ENCODE measurements around the gene MVB12B.
"Not testable (repeated sequence)": the region's sequence is repeated elsewhere in the genome, so short reads cannot be mapped to it uniquely, and the experiment has no call there.

The MVB12B gene, protein sequence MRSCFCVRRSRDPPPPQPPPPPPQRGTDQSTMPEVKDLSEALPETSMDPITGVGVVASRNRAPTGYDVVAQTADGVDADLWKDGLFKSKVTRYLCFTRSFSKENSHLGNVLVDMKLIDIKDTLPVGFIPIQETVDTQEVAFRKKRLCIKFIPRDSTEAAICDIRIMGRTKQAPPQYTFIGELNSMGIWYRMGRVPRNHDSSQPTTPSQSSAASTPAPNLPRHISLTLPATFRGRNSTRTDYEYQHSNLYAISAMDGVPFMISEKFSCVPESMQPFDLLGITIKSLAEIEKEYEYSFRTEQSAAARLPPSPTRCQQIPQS

DNA sequence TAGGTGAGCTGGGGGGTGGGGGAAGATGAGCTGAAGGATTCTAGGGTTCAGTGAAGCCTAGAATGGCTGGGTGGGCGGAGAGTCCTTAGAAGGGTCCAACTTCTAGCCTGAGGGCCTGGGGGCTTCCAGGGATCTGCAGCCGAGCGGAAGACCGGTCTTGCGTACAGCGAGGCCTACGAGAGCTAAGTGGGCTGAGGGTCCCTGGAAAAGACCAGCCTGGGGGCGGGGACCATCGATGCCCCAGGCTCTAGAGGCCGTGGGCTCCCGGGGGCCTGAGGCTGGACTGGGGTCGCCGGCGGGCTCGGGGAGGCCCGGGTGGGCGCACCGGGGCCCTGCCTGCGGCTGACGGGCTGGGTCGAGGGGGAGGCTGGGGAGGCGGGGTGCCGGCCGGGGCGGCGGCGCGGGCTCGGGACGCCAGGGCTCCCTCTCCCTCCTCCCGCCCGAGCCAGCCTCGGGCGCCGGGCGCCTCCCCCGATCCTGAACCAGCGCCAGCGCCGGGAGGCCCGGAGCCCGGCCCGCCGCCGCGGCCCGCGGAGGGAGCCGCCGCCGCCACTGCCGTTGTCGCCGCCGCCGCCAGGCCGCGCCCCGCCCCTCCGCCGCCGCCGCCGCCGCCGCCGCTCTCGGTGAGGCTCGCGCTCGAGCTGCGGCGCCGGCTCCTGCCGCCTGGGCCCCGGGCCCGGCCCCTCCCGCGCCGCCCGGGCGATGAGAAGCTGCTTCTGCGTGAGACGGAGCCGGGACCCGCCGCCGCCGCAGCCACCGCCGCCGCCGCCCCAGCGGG, at the start of gene MVB12B:
MVB12B (plus strand) TSS at position 602 of the 778 bp plus-strand sequence; CDS start at position 703, 101 bp downstream.
- DNase-seq: no peak

DNA sequence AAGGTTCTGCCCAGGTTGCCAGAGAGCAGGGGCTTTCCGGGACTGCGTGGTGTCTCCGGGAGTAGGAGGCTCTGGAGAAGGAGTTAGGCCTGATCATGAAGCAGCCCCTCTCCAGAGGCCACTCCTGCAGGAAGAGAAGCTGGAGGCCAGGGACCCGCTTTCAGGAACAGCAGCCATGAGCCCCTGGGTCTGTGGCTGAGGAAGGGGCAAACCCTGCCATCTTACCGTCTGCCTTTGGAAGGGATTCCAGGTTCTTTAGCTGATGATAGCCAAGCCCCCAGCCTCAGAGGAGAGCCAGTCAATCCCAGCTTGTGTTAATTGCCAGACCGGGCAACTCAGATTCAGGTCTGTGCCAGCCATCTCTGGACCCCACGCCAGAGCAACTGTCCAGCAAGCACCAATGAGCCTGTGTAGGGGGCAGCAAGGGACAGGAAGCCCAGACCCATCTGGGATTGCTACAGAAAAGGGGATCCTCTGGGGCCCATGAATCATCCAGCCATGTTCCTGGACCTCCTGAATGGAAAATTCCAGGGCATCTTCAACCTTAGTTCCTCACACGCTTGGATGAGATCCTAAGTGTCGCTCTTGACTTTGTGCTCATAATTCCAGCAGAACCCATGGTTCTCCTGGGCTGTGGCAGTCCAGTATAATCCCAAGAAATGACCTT, 42.7 kb upstream of the MVB12B start:
- no peak for DNase-seq

DNA sequence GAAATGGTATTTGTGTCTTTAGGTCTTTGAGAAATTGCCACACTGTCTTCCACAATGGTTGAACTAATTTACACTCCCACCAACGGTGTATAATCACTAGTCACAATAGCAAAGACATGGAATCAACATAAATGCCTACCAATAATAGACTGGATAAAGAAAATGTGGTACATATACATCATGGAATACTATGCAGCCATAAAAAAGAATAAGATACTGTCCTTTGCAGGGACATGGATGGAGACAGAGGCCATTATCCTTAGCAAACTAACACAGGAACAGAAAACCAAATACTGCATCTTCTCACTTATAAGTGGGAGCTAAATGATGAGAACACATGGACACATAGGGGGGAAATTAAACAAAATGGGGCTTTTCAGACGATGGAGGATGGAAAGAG, 41.0 kb upstream of the MVB12B start:
- DNase-seq: not testable (repeated sequence)

DNA sequence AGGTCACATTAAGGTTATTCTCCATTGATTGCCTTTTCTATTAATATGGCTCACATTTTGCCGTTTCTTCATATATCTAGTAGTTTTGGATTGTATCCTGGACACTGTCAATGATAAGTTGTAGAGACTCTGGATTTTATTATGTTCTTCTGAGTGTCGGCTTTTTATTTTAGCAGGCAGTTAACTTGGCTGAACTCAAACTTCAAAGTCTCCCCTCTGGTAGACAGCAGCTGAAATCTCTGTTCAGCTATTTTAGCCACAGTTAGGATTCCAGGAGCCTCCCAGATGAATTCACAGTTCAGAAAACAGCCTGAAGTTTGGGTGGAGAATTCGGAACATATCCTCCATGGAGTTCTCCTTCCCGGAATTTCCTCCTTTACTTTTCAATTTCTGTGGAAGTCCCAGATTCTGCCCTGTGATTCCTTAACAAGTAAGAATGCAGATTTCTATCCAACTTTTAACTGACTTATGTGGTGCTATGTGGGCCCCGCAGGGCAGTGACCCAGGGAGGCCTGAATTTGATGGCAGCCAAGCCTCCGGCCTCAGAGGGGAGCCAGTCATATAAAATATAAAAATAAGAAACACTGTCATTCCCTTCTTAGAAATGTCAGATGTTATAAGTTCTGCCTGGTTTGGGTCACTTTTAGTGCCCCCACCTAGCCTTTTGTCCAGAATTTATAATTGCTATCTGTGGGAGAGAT, 39.3 kb upstream of the MVB12B start:
- DNase-seq: no peak

DNA sequence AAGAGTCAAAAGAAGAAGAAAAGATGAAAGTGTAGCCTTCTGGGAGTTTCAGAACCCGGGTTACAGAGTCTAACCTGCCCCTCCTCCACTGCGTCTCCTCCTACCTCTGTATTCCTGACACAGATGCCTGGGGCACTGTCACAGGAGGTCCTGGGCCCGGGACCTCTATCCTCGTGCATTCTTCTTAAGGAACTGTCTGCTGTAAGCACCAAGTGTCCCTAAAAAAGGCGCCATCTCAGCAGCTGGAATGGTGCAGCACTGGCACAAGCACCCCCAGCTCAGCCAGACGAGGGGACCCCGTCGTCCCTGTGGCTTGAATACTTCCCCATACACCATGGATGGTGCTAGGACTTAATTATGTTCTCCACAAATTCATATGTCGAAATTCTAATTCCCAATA, 35.8 kb upstream of the MVB12B start:
- DNase-seq: no peak

DNA sequence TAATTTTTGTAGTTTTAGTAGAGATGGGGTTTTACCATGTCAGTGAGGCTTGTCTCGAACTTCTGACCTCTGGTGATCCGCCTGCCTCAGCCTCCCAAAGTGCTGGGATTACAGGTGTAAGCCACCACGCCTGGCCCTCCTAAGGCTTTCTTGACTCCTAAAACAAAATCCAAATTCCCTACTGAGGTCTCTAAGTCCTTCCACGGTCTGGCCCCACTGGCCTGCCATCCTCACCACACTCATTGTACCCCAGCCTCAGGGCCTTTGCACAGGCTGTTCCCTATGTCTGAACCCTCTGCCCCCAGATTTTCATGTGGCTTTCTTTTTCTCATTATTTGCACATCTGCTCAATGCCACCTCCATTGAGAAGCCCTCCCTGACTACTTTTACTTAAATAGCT, 34.7 kb upstream of the MVB12B start:
- no peak for DNase-seq

DNA sequence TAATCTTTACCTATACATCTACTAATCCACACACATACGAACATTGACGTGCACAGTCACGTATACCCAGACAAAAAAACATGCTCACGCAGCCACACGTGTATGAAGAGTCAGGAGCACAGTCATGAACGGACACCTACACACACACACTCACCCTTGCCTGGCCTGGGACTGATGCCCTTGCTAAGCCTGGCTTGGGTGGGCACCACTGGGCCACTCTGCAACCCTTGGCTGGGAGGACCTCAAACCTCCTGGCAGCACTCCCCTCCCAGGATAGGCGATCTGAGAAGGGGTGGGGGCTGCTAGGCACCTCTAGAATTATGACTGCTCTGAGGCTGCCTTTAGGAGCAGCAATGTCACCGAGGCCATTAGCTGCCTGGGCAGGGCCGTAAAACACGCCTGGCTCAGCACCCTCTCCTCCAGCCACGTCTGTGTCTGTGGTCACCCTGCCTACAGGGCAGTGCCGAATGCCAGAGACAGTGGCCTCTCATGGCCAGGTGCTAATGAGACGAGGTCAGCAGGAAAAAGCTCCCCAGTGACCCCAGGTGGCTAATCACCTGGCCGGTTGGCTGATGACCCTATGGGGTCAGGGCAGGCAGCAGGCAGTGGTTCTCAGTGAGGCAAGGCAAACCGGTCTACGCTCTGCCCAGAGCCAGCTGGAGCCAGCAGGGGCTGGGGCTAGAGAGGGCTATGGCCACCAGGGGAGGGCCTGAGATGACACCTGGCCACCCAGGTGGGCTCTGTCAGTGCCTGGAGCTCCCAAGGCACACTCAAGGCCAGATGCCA, 33.7 kb upstream of the MVB12B start:
- DNase-seq: no peak

DNA sequence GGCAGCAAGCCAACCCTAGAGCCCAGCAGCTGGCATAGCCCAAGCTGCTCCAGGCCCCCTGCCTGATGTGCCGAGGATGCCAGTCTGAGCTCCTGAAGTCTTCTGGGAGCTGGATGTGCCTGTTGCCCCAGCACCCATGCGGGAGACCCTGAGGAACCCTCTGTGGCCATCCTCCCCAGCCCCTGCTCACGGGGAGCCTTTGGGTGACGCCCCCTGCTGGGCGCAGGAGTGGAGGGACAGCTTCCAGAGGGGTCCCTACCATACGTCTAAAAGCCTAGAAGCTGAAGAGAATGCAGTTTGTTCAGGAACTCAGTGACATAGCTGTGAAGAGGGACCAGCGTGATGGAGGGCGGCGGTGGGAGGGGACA, 33.1 kb upstream of the MVB12B start:
- no peak for DNase-seq

DNA sequence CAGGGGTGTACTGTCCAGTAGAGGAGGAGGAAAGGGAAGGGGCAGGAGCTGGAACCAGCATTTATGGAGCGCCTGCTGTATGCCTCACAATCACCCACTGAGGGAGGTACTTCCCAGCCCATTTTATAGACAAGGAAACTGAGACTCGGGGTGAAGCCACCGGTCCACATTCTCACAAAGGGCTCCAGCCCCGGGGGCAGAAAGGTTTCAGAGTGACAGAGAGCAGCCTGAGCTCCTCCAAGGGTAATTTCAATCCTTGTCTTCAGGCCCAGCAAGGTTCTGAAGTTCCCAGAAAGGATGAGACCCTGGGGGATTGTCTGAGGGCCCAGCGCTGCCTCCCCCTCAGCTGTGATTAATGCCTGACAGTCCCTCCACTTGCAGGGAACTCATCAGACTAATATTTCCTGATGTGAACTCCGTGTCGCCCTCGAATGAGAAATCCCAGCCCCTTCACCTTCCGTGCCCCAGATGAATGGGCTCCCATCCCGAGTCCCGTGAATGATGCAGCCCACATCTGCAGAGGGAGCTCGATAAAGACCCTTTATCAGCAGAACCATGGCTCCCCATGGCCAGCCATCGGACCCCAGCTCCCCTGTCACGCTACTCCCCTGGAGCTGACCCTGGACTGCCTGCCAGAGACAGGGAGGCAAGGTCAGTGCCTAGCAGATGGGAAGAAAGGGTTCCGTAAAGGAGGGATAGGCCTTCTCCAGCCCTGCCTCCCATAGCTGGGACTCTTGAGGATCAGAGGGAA, 32.1 kb upstream of the MVB12B start:
- DNase-seq: no peak

DNA sequence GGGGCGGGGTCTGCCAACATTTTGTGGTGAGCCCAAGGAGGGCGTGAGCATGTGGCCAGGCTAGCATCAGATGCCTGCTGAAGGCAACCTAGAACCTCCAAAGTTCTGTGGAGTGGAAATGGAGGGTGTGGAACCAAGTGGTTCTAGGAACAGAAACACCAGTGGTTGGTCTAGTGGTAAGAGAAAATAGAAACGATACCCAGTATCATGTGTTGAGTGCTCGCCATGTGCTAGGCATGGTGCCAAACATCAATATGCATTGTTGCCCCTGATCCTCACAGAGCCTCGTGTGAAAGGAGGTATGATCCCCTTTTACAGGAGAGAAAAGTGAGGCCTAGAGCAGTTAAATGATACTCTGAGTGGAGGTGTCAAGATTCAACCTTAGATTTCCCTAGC, 31.5 kb upstream of the MVB12B start:
- no peak for DNase-seq

DNA sequence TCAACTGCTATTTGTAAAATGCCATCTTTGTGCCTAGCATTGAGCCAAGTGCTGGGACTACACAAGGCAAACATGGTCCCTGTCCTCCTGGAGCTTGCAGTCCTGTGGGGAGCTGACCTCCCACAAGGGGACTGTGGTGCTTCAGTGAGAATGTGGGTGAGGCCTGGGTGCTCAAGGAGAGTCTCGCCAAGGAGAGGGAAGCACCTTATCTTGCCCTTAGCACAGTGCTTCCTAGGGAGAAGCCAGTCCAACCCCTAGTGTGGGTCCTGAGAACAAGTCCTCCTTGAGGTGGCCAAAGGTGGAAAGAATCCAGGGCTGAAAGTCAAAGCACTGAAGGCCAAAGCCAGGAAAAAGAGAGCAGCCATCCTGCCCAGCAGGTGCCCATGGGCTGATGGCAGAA, 31.1 kb upstream of the MVB12B start:
- DNase-seq: no peak

DNA sequence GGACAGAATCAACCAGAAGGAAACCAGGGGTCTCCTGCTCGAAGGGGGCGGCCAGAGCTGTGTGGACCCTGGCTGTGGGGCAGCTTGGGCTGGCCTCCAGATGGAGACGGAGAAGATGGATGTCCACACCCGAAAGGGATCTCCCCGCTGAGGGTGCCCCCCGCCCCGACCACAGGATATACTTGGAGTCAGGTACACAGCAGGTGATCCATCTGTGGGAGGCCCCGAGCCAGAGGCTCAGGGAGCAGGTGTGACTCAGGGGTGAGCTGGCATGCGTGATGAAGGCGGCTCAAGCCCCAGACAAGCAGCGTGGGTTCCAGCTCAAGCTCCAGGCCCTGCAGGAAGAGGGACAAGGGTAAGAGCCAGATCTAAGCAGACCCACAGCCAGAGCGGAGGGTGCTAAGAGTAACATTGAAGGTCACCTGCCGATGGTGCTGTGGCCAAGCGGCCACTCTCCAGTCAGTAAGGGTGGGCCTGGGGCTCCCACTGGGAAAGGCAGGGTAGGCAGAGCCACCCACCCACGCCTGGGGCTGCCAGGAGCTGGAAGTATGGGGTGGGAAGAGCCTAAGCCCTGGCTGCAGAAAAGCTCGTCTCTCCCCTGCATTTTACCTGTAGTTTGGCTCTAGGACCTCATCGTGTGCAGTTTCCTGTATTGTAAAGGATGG, 30.6 kb upstream of the MVB12B start:
- DNase-seq: no peak

DNA sequence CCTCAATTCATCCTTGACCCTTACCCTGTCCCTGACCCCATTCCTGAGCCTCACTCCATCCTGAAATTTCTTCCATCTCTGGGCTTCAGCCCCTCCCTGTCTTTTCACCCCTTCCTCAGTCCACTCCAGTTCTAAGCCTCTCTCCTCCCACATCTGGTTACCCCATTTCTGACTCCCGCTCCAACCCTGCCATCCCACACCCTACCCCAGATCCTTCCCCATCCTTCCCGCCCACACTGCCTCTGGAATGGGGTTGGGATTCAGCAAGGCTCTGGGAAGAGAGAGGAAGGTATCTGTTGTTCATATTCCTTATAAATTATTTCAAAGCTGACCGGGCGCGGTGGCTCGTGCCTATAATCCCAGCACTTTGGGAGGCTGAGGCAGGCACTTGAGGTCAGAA, 29.9 kb upstream of the MVB12B start:
- no peak for DNase-seq

DNA sequence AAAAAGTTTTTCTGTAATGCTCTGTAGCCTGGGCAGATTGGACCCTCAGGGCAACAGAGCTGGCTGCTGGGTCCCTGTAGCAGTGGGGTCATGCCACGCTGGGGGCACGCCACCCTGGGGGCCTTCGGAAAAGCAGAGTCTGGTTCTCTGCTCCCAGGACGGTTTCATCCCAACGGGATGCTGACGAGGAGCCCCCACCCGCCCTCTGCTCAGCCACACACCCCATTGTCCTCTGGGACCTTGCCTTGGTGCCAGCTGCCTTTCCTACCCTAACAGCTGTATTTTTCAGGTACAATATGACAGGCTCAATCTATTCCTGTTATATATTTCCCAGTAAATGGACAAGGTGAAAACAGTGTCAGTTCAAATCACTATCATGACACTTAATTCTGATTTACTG, 29.0 kb upstream of the MVB12B start:
- DNase-seq: no peak

DNA sequence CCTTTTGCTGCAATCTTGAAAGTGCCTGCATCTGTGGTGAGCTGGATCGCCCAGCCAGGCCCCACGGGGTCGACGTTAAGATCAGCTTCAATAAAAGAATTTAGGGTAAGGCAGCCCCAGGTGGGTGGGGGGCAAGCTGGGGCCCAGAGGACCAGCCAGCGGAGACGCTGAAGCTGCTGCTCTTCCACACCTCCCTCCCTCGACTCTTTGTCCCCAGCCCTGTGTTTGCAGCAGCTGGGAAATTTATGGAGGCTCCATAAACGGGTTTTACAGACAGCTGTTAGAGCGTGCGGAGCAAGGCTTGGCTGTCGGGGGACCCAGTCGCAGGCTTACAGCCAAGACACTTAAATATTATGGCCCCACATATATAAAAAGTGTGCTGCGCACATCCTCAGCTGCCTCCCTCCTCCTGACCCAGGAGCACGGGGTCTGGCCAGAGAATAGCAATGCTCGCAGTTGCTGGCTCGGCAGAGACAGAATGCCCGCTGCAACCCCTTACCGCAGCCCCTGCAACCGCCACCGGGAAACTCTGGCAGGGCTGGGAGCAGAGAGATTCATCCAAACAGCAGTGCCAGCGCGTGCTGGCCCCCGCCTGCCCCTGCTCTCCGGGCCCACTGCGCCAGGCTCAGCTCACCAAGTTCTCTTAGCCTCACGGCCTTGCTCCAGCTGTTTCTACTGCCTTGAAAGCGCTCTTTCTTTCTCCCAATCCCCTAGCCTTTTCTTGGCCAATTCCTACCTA, 28.4 kb upstream of the MVB12B start:
- DNase-seq: no peak

DNA sequence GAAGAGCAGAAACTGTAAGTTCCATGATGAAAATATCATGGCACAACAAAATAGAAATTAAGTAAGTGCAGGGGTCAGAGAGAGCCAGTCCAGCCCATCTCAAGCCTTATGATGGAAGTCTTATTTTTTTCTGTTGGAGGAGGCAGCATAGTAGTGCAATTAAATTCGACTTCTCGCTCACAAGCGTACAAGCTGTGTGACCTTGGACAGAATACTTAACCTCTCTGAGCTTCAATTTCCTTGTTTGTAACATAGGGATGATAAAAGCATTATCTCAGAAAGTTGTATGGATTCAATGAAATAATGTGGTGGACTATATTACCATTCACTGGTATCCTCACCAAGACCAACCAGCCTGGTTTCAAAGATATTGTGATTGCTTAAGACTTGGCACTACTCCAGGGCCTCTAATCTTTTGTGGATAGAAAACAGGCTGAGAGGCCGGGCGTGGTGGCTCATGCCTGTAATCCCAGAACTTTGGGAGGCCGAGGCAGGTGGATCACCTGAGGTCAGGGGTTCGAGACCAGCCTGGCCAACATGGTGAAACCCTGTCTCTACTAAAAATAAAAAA, 26.8 kb upstream of the MVB12B start:
- no peak for DNase-seq

DNA sequence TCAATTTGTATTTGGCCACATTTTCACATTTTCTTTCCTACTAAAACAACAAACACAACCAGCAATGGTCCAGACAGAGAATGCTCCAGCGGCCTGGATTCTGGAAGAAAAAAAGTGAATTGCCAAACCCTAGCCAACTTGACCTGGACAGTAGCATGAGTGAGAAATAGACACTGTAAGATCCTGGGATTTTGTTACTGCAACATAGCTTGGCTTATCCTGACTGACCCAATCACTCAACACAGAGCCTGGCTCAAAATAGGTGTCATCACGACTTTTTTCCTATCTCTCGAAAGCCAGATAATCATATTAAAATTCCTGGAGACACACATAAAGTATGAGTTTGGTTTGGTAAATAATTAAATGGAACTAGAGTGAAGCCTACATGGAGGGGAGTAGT, 25.4 kb upstream of the MVB12B start:
- no peak for DNase-seq

DNA sequence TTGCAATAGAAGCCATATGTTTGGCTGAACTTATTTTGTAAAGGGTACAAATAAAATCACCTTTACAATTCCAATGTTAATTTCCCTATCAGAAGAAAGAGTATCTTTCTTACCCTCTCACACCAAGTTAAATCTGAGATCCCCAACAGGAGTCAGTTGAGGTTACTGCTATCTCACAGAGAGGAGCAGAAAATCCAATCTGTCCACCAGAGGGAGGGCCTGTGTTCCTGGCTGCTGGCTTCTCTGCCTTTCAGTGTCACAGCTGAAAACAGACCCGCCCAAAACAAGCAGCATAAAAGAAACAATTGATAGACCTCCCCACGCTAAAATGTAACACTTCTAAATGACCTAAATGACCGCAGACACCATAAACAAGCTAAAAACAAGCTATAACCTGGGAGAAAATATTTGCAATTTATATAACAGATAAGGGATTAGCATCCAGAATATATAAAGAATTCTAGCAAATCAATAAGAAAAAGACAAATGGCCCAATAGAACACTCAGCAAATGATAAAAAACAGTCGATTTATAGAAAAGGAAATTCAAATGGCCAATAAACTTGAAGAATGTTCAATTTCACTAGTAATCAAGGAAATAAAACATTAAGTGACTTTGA, 24.5 kb upstream of the MVB12B start:
- no peak for DNase-seq

DNA sequence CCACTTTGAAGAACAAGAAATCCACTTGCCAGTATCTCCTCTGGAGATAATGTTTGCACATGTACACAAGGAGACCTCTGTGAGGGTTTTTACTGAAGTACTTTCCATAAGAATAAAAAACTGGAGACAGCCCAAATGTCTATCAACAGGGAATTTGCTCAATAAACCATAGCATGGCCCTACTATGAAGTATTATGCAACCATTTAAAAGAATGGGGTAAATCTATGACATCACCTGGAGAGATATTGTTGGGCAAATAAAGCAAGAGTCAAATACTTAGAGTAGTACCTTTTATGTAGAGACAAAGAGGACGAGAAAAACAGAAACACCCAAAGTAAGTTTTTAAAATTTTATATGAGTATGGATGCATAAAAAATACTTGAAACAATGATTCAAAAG, 23.9 kb upstream of the MVB12B start:
- DNase-seq: no peak

DNA sequence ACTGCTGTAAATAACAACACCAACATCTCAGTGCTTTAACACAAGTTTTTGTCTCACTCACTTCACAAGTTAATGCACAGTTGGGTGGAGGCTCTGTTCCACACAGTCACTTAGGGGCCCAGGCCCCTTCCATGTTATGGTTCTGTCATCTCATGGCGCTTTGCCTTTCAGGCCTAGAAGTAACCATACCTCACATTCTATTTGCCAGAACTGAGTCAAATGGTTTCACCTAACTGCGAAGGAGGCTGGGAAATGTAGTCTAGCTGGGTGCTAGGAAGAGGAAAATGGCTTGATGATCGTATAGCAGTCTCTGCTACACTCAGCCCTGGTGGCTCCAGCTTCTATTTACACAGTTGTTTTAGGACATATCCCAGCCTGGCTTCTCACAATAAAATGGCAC, 23.1 kb upstream of the MVB12B start:
- DNase-seq: no peak
